H9 (cell line): ENCODE measurements around the gene FGF3. TPM values are rescaled to one million over a fixed set of nuclear protein-coding genes. Genes with fewer than 3 reads are reported as not detected.

ENCODE experiments used
- DNase-seq: peaks from one replicate; pipeline ENCODE4 v3.0.0-alpha.2; 2017
- H2AFZ ChIP-seq: one replicate; pipeline ENCODE4 v1.6.1; 2013; ENCODE audit warnings: mild to moderate bottlenecking, low read length, control low read depth, moderate library complexity
- H2AK5ac ChIP-seq: 2 replicates; pipeline ENCODE4 v1.6.1; 2013; ENCODE audit warnings: low read length, control low read depth, mixed read lengths; ENCODE audit not compliant: insufficient read length
- H2BK120ac ChIP-seq: one replicate; pipeline ENCODE4 v1.6.1; 2013; ENCODE audit warnings: low read depth, mild to moderate bottlenecking, low read length, control low read depth, inconsistent platforms; ENCODE audit not compliant: poor library complexity, severe bottlenecking
- H2BK12ac ChIP-seq: 2 replicates; pipeline ENCODE4 v1.6.1; 2013; ENCODE audit warnings: low read length, control low read depth, mixed read lengths, low read depth; ENCODE audit not compliant: insufficient read length
- H2BK15ac ChIP-seq: 2 replicates; pipeline ENCODE4 v1.6.1; 2013; ENCODE audit warnings: low read depth, low read length, control low read depth
- H2BK20ac ChIP-seq: one replicate; pipeline ENCODE4 v1.6.1; 2013; ENCODE audit warnings: low read depth, mild to moderate bottlenecking, low read length, control low read depth, inconsistent platforms; ENCODE audit not compliant: poor library complexity, severe bottlenecking
- H2BK5ac ChIP-seq: 2 replicates; pipeline ENCODE4 v1.6.1; 2013; ENCODE audit warnings: low read length, control low read depth, mixed read lengths; ENCODE audit not compliant: insufficient read length
- H3K14ac ChIP-seq: 2 replicates; pipeline ENCODE4 v1.6.1; 2013; ENCODE audit warnings: low read length, control low read depth; ENCODE audit not compliant: insufficient read depth
- H3K18ac ChIP-seq: 2 replicates; pipeline ENCODE4 v1.6.1; 2013; ENCODE audit warnings: low read depth, mild to moderate bottlenecking, mixed read lengths, low read length, control low read depth; ENCODE audit not compliant: insufficient read length
- H3K23ac ChIP-seq: 2 replicates; pipeline ENCODE4 v1.6.1; 2013; ENCODE audit warnings: low read length, control low read depth, mixed read lengths, low read depth; ENCODE audit not compliant: insufficient read length
- H3K23me2 ChIP-seq: 2 replicates; pipeline ENCODE4 v1.6.1; 2013; ENCODE audit warnings: low read depth, mild to moderate bottlenecking, mixed read lengths, low read length, control low read depth; ENCODE audit not compliant: insufficient read length, poor library complexity, severe bottlenecking
- H3K27ac ChIP-seq: 2 replicates; pipeline ENCODE4 v1.5.1; 2013; ENCODE audit warnings: low read length, control low read depth, mixed read lengths, low read depth; ENCODE audit not compliant: insufficient read length
- H3K27me3 ChIP-seq: 2 replicates; pipeline ENCODE4 v1.6.1; 2013; ENCODE audit warnings: low read length, control low read depth, inconsistent platforms; ENCODE audit not compliant: insufficient read depth
- H3K4ac ChIP-seq: 2 replicates; pipeline ENCODE4 v1.6.1; 2013; ENCODE audit warnings: low read depth, mild to moderate bottlenecking, control low read depth, inconsistent platforms, low read length, moderate library complexity
- H3K4me1 ChIP-seq: 2 replicates; pipeline ENCODE4 v1.6.1; 2013; ENCODE audit warnings: low read length, control low read depth, inconsistent platforms; ENCODE audit not compliant: insufficient read depth
- H3K4me2 ChIP-seq: 2 replicates; pipeline ENCODE4 v1.6.1; 2013; ENCODE audit warnings: low read length, control low read depth, mixed read lengths; ENCODE audit not compliant: insufficient read length, insufficient read depth
- H3K56ac ChIP-seq: 2 replicates; pipeline ENCODE4 v1.6.1; 2013; ENCODE audit warnings: low read depth, mild to moderate bottlenecking, mixed read lengths, low read length, control low read depth; ENCODE audit not compliant: insufficient read length
- H3K79me1 ChIP-seq: 2 replicates; pipeline ENCODE4 v1.6.1; 2013; ENCODE audit warnings: low read depth, mild to moderate bottlenecking, moderate library complexity, low read length, control low read depth, inconsistent platforms; ENCODE audit not compliant: insufficient read depth, poor library complexity, severe bottlenecking
- H3K79me2 ChIP-seq: 2 replicates; pipeline ENCODE4 v1.6.1; 2013; ENCODE audit warnings: low read length, control low read depth, inconsistent platforms; ENCODE audit not compliant: insufficient read depth
- H3K9ac ChIP-seq: 2 replicates; pipeline ENCODE4 v1.6.1; 2013; ENCODE audit warnings: low read length, control low read depth, mixed read lengths; ENCODE audit not compliant: insufficient read length; ENCODE audit errors: extremely low read depth
- H3K9me3 ChIP-seq: one replicate; pipeline ENCODE4 v1.6.1; 2013; ENCODE audit warnings: low read depth, low read length, inconsistent platforms; ENCODE audit not compliant: control insufficient read depth
- H3T11ph ChIP-seq: one replicate; pipeline ENCODE4 v1.6.1; 2013; ENCODE audit warnings: mild to moderate bottlenecking, low read length, control low read depth, inconsistent platforms
- H4K20me1 ChIP-seq: one replicate; pipeline ENCODE4 v1.6.1; 2013; ENCODE audit not compliant: control insufficient read depth, insufficient read length, insufficient read depth
- H4K5ac ChIP-seq: 2 replicates; pipeline ENCODE4 v1.6.1; 2013; ENCODE audit warnings: low read depth, mild to moderate bottlenecking, mixed read lengths, low read length, control low read depth; ENCODE audit not compliant: insufficient read length
- H4K8ac ChIP-seq: replicated peaks from 2 replicates; pipeline ENCODE4 v1.6.1; 2013; ENCODE audit warnings: low read length, control low read depth, mixed read lengths, low read depth; ENCODE audit not compliant: insufficient read length
- H4K91ac ChIP-seq: 2 replicates; pipeline ENCODE4 v1.6.1; 2013; ENCODE audit warnings: low read depth, mild to moderate bottlenecking, moderate library complexity, mixed read lengths, low read length, control low read depth; ENCODE audit not compliant: insufficient read length
- H3K27ac Mint-ChIP-seq, 3 experiments: 2 replicates in 2 of 3; 3 replicates in 1 of 3; pipeline ENCODE4 v1.8.0; 2020 to 2021; ENCODE audit warnings: mixed read lengths in 3 of 3, mild to moderate bottlenecking in 1 of 3, moderate library complexity in 1 of 3
- H3K27me3 Mint-ChIP-seq: 2 replicates; pipeline ENCODE4 v1.8.0; 2021; ENCODE audit warnings: low read depth, mild to moderate bottlenecking, moderate library complexity, mixed read lengths
- H3K36me3 Mint-ChIP-seq, 3 experiments: 2 replicates in 2 of 3; 3 replicates in 1 of 3; pipeline ENCODE4 v1.8.0; 2020 to 2021; ENCODE audit warnings: low read depth in 3 of 3, mixed read lengths in 3 of 3; ENCODE audit not compliant: insufficient read depth in 1 of 3
- H3K4me1 Mint-ChIP-seq, 2 experiments: 2 replicates each; pipeline ENCODE4 v1.8.0; 2020; ENCODE audit warnings: mixed read lengths in 2 of 2
- H3K4me3 Mint-ChIP-seq, 2 experiments: 2 replicates in 1 of 2; 3 replicates in 1 of 2; pipeline ENCODE4 v1.8.0; 2020 to 2021; ENCODE audit warnings: mild to moderate bottlenecking in 2 of 2, mixed read lengths in 2 of 2, moderate library complexity in 1 of 2
- H3K9me3 Mint-ChIP-seq, 2 experiments: 2 replicates in 1 of 2; 3 replicates in 1 of 2; pipeline ENCODE4 v1.8.0; 2020; ENCODE audit warnings: mild to moderate bottlenecking in 2 of 2, mixed read lengths in 2 of 2, moderate library complexity in 1 of 2
- WGBS: extraction: QIAGEN DNeasy Blood & Tissue Kit; methylation state at CpG from one replicate; pipeline ENCODE4 v1.1.7; 2013; ENCODE audit warnings: missing lambda C conversion rate, low lambda C conversion rate, mixed read lengths; ENCODE audit not compliant: insufficient read length; ENCODE audit errors: extremely low coverage; 5-methylcytosine and 5-hydroxymethylcytosine counted together
- total RNA-seq: library from RNA; stranded (reverse); gene quantifications from 2 replicates; pipeline ENCODE4 v1.2.1, GENCODE V29; 2021
- TF ChIP-seq, protein P1 (sequence below): fragments of 200-600 bp; sonication (generic); conservative IDR thresholded peaks from 3 replicates; pipeline ENCODE4 v1.8.0; 2021; ENCODE audit warnings: antibody characterized with exemption, mild to moderate bottlenecking

FGF3 gene
- total RNA-seq, 1 experiment from 2014 or later: not detected

GRCh38 chr11:69865707-69866106 lies 46.5 kb upstream of the FGF3 start:
- H3K27ac ChIP-seq: no peak overlapping the region
- WGBS: no CpG with 5 or more reads among the region's 5 CpGs

More at GRCh38 chr11:69865707-69866106, 46.5 kb upstream of the FGF3 start:
- no peaks in the 10 kb centered on the region for H3K79me1 ChIP-seq
- H4K5ac ChIP-seq: no peak overlapping the region
- Mint-ChIP-seq H3K4me1 (peaks cover 24 to 37% of the 10 kb centered on the region in 2 experiments), H3K4me3 (peak overlapping the region in 1 of 2 experiments; percentile 61; a peak in 2 of 5 replicates), H3K27me3 (peaks cover 23% of the 10 kb centered on the region), H3K27ac (no peak overlapping the region), H3K36me3 (no peaks in the 10 kb centered on the region), H3K9me3 (no peaks in the 10 kb centered on the region)
- no peak overlapping the region for H3K23ac ChIP-seq
- H3K23me2 ChIP-seq: no peaks in the 10 kb centered on the region
- H3K27me3 ChIP-seq: no peaks in the 10 kb centered on the region
- H2AK5ac ChIP-seq: no peak overlapping the region
- no peak overlapping the region for H2BK5ac ChIP-seq
- H3K9me3 ChIP-seq: no peaks in the 10 kb centered on the region
- H3K4me1 ChIP-seq: no peaks in the 10 kb centered on the region
- no peak overlapping the region for H3K9ac ChIP-seq
- no peak overlapping the region for H4K8ac ChIP-seq
- H2BK15ac ChIP-seq: no peak overlapping the region
- no peak overlapping the region for H3K18ac ChIP-seq
- no peak overlapping the region for H2BK120ac ChIP-seq
- no peak overlapping the region for H2BK20ac ChIP-seq
- no peak overlapping the region for H3K56ac ChIP-seq
- H4K91ac ChIP-seq: no peak overlapping the region
- no peak overlapping the region for H3K14ac ChIP-seq
- no peak overlapping the region for H2BK12ac ChIP-seq
- H3K79me2 ChIP-seq: no peaks in the 10 kb centered on the region
- H4K20me1 ChIP-seq: no peaks in the 10 kb centered on the region
- H2AFZ ChIP-seq: no peak overlapping the region
- DNase-seq: peak; percentile 13
- TF ChIP-seq, protein P1, sequence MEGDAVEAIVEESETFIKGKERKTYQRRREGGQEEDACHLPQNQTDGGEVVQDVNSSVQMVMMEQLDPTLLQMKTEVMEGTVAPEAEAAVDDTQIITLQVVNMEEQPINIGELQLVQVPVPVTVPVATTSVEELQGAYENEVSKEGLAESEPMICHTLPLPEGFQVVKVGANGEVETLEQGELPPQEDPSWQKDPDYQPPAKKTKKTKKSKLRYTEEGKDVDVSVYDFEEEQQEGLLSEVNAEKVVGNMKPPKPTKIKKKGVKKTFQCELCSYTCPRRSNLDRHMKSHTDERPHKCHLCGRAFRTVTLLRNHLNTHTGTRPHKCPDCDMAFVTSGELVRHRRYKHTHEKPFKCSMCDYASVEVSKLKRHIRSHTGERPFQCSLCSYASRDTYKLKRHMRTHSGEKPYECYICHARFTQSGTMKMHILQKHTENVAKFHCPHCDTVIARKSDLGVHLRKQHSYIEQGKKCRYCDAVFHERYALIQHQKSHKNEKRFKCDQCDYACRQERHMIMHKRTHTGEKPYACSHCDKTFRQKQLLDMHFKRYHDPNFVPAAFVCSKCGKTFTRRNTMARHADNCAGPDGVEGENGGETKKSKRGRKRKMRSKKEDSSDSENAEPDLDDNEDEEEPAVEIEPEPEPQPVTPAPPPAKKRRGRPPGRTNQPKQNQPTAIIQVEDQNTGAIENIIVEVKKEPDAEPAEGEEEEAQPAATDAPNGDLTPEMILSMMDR: no peak
- no peak overlapping the region for H3K4me2 ChIP-seq
- no peak overlapping the region for H3K4ac ChIP-seq
- H3T11ph ChIP-seq: no peak overlapping the region
